ENCODE measurements around the gene PRDM12. TPM values are rescaled to one million over a fixed set of nuclear protein-coding genes. Genes with fewer than 3 reads are reported as not detected.
A peak's percentile ranks its signal among the peaks of the same experiment; 100 is the strongest.

PRDM12 gene
- total RNA-seq, 1 experiment from 2014 or later, result not detected

- peak; percentile 100 for DNase-seq (ENCODE audit: low read depth)
Observed at GRCh38 chr9:130689937-130690700, 25.7 kb downstream of the PRDM12 start.

DNA sequence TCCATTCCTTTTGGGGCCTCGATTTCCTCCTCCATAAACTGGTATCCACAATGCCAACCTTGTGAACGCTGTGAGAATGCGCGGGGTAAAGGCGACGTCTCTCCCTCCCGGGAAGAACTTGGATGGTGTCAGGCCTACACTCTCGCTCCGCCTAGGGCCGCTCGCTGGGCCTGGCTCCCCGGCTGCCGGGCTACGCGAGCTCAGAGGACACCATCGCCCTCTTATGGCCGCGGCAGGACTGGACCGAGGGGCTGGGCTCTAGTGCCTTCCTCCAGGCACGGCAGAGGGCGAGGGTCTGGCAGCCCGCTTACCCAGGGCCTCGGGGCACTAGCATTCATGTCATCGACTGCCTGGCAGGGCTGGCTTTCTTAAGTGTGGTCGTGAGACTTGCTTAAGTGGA is 27.9 kb downstream of the PRDM12 start:
- DNase-seq (ENCODE audit: low read depth), result no peak

GRCh38 chr9:130693101-130693425 is 28.7 kb downstream of the PRDM12 start:
- DNase-seq (ENCODE audit: low read depth), result no peak

DNA sequence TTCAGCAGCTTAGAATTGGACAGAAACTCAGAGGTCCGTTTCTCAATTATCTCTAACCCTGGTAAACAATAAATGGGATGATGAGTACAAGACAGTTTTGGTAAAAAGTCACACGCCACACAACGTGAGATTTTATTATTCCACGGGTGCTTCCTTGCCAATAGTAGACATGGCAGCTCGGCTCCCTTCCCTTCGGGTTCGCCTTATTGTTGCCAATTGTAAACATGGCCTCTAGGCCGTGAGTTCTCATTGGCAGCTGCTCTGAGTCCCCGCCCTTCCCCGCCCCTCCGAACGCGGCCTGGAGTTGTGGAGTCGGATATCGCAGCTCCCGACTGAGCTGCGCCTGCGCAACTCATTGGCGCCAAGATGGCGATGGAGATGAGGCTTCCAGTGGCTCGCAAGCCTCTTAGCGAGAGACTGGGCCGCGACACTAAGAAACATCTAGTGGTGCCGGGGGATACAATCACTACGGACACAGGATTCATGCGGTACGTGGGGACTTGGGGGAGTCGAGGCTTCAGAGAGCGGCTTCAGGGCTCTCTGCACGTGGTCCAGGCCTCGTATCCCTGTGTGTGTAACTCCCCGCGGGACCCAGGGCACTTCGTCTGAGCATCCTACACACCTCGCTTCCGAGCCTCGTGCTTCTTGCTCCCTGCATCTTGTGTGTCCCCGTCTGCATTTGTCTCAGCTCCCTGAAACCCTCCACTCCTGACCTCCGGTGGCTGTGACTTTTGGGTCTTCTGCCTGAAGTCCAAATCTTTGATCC is 29.2 kb downstream of the PRDM12 start, which contains the start of gene EXOSC2:
Gene EXOSC2, plus strand, starts transcription at position 355 of the 766 bp plus-strand sequence. Its CDS starts 12 bp downstream, at position 367.
- DNase-seq (ENCODE audit: low read depth), result peak; percentile 99

DNA sequence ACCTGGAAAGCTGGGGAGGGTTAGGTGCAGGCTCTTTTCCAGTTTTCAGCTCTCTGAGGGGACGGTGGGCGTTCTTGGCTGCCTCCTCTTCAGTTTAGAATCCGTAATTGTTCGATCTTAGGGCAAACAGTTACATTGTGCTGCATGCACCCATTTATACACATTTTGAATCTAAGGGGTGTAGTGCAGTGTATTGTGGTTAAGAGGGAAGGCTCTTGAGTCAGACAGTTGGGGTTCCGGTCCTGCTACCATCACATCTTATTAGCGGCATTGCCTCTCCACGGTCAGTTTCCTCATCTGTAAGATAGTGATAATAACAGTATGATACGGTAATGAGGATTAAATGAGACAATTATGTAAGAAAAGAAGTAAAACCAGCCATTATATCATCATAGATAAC is 29.8 kb downstream of the PRDM12 start:
- no peak for DNase-seq (ENCODE audit: low read depth)

DNA sequence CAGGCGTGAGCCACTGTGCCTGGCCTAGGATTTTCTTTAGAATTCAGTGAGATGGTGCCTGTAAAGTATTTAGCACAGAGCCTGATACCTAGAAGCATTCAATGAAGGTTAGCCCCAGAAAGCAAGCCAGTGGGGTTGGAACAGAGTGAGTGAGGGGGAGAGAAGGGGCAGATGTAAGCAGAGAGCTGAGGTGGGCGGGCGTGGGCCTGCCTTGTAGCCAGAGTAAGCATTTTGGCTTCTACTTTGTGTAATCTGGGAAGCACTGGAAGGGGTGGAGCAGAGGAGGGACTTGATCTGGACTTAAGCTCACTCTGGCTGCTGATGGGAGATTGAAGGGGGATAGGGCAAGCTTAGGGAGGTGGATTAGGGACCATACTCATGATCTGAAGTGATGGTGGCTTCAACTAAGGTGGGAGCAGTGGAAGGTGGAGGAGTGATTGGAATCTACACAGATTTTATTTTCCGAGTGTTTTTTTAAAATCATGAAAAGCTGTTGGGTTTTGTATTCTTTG is 31.8 kb downstream of the PRDM12 start:
- DNase-seq (ENCODE audit: low read depth), result no peak

DNA sequence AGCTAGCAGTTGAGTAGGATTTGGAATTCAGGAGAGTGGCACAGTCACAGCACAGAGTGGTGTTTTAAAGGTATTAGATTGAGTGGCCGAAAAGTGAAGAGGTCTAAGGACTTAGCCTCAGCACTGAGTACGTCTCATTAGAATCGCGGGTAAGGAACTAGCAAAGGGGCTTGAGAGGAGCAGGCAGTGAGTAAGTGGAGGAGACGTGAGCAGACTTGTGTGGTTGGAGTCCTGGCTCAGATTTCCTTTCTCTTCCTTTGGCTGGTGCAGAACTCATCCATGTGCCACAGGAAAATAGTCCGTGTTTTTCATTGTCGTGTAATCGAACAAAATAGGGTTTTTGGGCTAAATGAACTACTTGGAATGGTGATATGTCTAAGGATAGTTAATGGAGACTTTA is 32.6 kb downstream of the PRDM12 start:
- DNase-seq (ENCODE audit: low read depth), result no peak

GRCh38 chr9:130698514-130698913 is 34.1 kb downstream of the PRDM12 start:
- DNase-seq (ENCODE audit: low read depth), result peak; percentile 57

- DNase-seq (ENCODE audit: low read depth), result no peak
Observed at GRCh38 chr9:130699047-130699446, 34.7 kb downstream of the PRDM12 start.

DNA sequence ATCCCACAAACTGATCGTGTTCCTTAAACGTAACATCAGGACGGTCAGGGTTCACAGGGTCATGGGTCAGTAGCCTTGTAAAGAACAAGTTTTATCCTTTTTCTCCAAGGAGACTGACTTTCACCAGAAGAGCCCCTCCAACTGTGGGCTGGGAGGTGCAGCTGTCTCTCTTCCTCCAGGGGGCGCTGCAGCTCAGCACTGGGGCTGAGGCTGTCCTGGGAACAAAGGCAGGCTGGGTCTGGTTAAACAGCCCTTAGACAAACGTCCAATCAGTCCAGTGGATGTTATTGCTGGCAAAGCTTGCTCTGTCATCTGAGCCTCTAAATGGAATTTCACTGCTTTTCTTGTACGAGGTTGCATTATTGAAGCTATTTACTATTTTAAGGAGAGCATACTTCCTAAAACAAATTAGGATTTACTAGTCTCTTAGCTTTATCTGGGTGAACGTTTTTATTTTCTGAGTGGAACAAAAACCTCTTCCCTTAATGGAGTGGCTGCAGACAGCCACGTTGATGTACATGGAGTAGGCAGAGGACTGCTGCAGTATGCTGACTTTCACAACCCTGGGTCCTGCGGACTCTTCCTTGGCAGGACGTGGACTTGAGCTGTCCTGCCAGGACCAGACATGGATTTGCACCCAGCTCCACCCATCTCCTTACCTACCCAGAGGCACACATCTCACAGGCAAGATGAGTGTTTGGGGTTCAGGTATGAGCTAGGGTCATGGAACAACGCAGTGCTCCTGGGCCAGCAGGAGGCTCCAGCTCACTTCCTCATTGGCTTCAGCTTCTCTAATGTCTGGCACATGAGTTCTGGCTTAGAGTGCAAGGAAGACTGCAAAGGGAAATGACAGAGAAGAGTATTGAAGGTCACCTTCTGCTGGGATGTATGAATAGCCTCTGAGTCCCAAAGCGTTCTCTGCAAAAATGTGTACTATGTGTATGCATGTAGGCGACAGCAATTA is 36.9 kb downstream of the PRDM12 start:
- peak; percentile 63 for DNase-seq (ENCODE audit: low read depth)

DNA sequence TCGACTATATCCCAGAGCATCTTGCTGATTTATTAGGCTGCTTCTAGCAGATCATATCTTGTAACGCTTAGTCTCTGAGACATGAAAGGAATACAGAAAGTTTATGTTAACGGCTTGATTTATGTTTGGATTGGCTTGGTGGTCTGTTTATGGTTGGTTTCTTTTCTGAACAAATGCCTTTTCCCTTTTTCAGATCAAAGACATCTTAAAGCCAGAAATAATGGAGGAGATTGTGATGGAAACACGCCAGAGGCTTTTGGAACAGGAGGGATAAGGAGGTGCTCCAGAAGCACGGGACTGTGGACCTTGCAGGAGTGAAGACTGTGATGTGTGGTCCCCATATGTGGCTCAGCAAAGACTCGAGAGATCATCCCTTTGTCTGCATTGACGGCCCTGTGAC is 39.1 kb downstream of the PRDM12 start:
- DNase-seq (ENCODE audit: low read depth), result no peak

DNA sequence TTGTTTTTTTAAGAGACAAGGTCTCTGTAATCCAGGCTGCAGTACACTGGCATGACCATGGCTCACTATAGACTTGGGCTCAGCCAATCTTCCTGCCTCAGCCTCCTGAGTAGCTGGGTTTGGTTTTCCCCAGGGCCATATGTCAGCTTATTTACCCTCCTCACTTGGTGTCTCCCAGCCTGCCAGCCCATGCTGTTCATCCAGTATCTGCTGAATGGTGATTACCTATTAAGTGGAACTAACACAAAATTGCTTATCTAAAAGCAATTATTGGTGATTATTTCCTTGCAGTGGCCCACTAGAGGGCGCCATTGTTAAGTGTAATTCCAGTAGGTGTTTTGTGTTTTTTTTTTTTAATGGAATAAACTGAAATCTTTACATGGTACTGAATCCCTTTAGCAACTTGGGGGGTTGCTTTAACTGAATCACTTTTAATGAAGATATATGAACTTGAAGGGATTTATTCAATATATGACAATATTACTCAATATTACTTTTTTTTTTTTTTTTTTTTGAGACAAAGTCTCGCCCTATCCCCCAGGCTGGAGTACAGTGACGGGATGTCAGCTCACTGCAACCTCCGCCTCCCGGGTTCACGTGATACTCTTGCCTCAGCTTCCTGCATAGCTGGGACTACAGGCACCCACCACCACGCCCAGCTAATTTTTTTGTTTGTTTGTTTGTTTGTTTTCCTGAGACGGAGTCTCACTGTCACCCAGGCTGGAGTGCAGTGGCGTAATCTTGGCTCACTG is 43.0 kb downstream of the PRDM12 start:
- peak; percentile 70 for DNase-seq (ENCODE audit: low read depth)

DNA sequence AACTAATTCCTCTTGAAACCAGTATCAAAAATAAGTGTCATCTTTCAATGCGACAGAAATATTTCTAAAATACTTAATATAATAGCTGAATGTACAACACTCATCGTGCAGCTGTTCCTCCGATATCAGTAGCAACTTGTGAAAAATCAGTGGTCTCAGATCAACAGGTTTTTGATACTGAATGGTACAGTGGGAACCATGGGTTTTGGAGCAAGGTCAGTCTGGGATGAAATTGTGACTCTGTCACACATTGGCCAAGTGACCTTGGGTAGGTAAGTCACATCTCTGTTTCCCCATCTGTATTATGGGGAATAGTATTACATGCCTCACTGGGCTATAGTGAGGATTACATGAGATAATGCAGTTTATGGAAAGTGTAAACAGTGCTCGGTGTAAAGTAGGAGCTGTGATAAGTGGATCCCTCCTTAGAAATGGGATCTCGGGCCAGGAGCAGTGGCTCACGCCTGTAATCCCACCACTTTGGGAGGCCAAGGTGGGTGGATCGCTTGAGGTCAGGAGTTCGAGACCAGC is 46.5 kb downstream of the PRDM12 start:
- DNase-seq (ENCODE audit: low read depth), result no peak

DNA sequence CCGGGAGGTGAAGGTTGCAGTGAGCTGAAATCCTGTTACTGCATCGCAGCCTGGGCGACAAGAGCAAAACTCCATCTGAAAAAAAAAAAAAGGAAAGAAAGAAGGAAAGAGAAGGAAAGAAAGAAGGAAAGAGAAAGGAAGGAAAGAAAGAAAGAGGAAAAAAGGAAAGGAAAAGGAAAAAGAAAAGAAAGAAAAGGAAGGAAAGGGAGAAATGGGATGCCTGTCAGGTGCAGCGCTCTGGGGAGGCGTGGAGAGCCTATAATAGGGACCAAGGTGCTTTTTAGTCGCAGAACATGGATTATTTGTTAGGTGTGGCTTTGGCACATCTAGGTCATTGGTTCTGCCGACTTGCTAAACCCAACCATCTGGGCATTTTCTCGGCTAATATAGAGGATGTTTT is 47.1 kb downstream of the PRDM12 start:
- no peak for DNase-seq (ENCODE audit: low read depth)

GRCh38 chr9:130712564-130713285 is 48.3 kb downstream of the PRDM12 start:
- peak; percentile 99 for DNase-seq (ENCODE audit: low read depth)

DNA sequence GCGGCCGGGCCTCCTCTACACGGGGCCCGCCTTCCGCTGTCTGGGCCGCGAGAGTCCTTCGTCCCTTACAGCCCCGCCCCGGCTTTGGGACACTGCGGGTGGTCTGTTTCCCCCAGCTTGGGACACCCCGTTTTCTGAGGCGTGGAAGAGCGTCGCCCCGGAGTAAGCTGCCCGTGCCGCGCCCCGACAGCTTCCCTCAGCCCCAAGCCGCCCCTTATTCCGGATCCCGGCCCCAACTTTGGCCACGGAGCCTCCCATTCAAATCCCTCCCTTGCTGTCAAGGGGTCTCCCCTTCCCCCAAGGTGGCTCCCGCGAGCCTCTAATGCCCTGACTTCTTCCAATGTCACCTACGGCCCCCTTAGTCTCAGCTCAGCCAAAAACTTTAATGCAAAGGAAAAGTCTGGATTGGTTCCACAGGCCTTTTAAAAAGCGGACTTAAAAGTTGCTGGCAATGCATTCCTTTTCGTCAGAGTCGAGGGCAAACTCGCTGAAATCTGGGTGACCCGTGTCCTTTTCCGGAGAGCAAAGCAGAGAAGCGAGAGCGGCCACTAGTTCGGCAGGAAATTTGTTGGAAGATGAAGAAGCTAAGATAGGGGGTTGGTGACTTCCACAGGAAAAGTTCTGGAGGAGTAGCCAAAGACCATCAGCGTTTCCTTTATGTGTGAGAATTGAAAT is 49.0 kb downstream of the PRDM12 start:
- DNase-seq (ENCODE audit: low read depth), result peak; percentile 64

DNA sequence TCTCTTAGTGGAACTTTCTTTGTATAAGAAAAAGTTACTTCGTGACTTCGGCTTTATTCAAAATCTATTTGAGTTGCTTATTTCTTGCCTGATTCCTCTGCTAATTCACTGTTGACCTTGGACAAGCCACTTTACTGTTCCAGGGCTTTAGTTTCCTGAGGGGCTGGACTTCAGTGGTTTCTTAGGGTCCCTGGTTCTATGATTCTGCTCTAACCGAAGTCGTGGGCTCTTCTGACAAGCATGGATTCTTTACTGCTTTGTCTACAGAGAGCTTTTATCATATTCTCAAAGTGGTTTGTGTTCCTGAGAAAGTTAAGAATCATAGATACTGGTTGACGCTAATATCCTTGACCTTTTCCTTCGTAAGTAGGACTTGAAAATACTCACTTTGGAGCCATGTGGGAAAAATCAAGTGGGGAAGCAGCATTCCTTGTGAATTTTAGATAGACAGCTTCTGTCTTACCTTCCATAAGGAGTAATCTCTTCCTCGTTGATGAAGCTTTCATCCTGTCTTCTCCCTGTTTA is 50.3 kb downstream of the PRDM12 start:
- no peak for DNase-seq (ENCODE audit: low read depth)

DNA sequence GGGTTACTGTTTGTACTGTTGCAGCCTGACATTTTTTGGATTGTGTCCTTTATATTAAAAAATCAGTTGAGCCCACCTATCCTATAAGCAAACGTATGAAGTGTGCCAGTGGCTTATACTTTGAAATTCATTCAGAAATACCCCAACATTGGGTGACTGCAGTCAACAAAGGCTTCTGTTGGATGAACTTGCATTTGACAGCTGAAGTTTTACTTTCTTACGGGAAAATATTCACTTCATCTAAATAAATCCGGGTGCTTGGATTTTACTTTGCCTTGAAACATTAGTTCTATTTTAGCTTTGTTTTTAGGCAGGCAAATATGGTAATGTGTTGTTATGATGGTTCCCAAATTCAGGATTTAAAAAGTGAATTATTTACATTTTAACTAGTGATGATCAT is 50.9 kb downstream of the PRDM12 start:
- no peak for DNase-seq (ENCODE audit: low read depth)

DNA sequence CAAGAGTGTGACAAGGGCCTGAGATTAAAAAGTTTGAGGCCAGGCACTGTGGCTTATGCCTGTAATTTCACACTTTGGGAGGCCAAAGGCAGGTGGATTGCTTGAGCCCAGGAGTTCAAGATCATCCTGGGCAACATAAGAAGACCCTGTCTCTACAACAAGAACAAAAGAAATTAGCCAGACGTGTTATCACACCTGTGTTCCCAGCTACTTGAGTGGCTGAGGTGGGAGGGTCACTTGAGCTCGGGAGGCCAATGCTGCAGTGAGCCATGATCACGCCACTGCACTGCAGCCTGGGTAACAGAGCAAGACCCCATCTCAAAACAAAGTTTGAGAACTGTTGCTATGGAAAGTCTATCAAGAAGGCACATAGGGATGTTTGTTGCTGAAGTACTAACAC is 54.2 kb downstream of the PRDM12 start:
- no peak for DNase-seq (ENCODE audit: low read depth)
